ENCODE data around the gene NPR2.

DNA sequence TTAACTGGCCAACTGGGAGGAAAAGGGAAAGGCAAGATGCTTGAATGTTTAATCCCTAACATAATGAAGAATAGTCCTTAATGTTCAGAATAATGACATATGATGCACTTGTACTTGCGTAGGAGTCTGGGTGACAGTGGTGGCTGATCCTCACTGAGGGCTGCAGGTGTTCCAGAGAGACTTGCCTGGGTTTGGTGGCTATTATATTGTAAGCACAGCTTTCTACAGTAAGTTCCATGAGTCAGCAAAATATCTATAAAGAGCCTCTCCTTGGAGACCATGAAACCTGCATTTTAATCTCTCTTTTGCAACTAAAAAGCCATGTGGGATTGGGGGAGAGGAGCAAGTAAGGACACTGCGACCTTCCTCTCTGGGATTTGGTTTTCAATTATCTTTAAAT, 1.9 kb upstream of the NPR2 start:
- TF ChIP-seq, protein P1, sequence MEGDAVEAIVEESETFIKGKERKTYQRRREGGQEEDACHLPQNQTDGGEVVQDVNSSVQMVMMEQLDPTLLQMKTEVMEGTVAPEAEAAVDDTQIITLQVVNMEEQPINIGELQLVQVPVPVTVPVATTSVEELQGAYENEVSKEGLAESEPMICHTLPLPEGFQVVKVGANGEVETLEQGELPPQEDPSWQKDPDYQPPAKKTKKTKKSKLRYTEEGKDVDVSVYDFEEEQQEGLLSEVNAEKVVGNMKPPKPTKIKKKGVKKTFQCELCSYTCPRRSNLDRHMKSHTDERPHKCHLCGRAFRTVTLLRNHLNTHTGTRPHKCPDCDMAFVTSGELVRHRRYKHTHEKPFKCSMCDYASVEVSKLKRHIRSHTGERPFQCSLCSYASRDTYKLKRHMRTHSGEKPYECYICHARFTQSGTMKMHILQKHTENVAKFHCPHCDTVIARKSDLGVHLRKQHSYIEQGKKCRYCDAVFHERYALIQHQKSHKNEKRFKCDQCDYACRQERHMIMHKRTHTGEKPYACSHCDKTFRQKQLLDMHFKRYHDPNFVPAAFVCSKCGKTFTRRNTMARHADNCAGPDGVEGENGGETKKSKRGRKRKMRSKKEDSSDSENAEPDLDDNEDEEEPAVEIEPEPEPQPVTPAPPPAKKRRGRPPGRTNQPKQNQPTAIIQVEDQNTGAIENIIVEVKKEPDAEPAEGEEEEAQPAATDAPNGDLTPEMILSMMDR (IDR thresholded peaks at IDR 0.05): no peak
- no peak for TF ChIP-seq POLR2A (IDR thresholded peaks at IDR 0.05)
- no peak for TF ChIP-seq EP300 (IDR thresholded peaks at IDR 0.05)
